ENCODE data around the gene CXXC5.
A peak's percentile ranks its signal among the peaks of the same experiment; 100 is the strongest.
"Not testable (repeated sequence)": the region's sequence is repeated elsewhere in the genome, so short reads cannot be mapped to it uniquely, and the experiment has no call there.

CXXC5 gene

DNA sequence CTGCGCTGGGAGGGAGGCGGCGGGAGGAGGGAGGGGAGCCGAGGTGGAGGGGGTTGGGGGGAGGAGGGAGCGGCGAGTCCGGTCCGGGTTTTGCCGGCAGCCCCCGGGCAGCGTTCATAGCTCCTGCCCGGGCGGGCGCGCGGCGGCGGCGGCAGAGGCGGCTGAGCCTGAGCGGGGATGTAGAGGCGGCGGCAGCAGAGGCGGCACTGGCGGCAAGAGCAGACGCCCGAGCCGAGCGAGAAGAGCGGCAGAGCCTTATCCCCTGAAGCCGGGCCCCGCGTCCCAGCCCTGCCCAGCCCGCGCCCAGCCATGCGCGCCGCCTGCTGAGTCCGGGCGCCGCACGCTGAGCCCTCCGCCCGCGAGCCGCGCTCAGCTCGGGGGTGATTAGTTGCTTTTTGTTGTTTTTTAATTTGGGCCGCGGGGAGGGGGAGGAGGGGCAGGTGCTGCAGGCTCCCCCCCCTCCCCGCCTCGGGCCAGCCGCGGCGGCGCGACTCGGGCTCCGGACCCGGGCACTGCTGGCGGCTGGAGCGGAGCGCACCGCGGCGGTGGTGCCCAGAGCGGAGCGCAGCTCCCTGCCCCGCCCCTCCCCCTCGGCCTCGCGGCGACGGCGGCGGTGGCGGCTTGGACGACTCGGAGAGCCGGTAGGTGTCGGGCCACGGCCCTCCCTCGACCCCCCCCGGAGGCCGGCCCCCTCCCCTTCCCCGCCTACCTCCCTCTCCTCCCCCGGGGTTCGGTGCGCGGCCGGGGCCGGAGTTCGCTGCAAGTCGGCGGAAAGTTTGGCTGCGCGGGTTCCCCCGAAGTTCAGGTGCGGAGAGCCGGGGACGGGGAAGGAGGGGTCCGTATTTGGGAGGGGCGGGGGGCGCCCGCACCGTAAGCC lies at the start of gene CXXC5:
CXXC5 (plus strand) TSS at position 145 of the 877 bp plus-strand sequence. CDS start 32,175 bp downstream, outside the sequence.
- peak; percentile 35 to 45 for ATAC-seq

DNA sequence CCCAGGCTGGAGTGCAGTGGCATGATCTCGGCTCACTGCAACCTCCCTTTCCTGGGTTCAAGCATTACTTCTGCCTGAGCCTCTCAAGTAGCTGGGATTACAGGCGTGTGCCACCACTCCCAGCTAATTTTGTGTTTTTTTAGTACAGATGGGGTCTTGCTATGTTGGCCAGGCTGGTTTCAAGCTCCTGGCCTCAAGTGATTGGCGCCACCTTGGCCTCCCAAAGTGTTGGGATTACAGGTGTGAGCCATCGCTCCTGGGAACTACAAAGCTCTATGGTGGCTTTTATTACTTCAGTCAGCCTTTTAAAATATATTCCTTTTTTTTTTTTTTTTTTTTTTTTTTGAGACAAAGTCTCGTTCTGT lies 49.6 kb upstream of the CXXC5 start:
- ATAC-seq, result not testable (repeated sequence)

DNA sequence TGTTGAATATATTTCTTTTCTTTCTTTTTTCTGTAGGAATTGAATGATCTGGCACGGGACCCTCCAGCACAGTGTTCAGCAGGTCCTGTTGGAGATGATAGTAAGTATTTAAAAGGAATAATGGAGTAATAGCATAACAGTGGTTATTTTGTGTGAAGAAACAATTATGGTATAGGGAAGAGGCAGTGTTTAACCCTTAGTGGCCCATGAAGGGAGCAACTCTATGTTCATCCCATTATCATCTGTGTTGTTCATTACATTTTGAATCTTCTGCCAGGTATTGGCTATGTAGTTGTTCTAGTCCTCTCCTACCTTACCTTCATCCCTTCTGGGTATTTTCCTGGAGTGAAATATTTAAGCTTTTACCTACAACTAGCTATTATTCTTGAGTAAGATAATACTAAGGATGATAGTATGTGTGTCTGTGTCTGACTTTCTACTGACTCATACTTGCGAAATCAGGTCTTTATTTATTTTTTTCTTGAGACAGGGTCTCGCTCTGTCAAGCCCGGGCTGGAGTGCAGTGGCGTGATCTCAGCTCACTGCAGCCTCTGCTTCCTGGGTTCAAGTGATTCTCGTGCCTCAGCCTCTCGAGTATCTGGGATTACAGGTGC lies 47.7 kb upstream of the CXXC5 start:
- no peak for ATAC-seq

DNA sequence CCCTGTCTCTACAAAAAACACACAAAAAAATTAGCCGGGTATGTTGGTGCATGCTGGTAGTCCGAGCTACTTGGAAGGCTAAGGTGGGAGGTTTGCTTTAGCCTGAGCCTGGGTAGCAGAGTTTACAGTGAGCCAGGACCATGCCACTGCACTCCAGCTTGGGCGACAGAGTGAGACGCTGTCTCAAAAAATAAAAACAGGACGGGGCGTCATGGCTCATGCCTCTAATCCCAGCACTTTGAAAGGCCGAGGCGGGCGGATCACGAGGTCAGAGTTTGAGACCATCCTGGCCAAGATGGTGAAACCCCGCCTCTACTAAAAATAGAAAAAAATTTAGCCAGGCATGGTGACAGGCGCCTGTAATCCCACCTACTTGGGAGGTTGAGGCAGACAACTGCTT lies 46.7 kb upstream of the CXXC5 start:
- ATAC-seq, result no peak

DNA sequence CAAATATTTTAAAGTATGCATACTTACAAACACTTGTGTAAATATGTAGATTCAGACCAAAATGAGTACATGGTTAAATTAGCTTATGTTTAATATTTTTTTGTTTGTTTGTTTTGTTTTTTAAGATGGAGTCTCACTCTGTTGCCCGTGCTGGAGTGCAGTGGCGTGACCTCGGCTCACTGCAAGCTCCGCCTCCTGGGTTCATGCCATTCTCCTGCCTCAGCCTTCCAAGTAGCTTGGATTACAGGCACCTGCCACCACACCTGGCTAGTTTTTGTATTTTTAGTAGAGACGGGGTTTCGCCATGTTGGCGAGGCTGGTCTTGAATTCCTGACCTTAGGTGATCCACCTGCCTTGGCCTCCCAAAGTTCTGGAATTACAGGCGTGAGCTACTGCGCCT lies 46.2 kb upstream of the CXXC5 start:
- not testable (repeated sequence) for ATAC-seq

DNA sequence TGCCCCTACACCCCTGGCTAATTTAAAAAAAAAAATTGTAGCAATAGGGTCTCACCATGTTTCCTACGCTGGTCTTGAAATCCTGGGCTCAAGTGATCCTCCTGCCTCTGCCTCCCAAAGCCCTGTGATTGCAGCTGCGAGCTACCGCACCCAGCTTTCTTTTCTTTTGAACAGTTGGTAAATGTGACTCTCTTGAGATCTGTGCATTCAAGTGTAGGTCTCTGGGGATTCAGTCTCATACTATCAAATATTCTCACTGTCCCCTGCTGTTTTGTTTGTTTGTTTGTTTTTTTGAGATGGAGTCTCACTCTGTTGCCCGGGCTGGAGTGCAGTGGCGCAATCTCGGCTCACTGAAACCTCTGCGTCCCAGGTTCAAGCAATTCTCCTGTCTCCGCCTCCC lies 42.3 kb upstream of the CXXC5 start:
- ATAC-seq, result no peak

DNA sequence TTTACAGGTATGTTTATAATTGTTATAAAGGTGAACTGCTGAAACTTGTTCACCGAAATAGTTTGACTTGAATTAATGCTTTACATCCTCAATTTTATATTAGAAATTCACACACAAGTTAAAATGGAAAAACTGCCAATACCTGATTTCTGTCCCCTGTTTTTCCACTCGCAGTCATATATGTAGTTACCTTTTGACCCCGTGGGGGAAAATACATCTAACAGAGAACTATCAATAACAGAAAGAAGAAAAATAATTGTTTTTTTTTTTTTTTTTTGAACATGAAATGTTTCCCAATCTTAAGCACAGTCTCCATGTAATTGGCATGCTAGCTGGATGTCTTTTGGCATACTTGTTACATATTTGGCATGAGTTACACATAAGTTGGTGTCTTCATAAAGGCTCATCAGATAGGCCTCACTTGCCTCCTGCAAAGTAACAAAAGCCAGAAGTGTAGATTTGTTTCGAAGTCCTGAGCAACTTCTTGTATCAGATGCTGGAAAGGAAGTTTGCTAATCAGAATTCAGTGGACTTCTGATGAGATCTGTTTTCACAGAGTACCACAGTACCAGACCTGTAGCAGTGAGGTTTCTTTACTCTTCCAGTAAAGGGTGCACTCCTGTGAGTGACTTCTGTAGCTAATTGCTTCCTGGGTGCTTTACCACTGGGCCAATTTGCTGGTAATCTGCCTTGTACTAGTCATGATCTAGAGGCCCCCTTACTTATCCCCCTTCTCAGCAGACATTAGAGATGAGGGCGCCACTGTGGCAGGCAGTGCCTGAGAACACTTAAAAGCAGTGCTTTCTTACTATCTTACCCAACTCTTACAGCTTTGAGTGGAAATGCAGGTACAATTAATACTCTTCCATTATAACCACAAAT lies 36.2 kb upstream of the CXXC5 start:
- ATAC-seq, result peak; percentile 81 to 87

DNA sequence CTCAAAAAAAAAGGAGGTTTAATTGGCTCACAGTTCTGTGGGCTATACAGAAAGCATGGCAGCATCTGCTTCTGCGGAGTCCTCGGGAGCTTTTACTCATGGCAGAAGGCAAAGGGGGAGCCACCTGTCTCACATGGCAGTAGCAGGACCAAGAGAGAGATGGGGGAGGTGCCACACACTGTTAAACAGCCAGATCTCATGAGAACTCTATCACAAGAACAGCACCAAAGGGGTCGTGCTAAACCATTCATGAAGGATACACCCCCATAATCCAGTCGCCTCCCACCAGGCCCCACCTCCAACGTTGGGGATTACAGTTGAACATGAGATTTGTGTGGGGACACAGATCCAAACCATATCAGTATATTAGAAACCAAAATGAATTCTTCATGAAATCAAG lies 28.3 kb upstream of the CXXC5 start:
- no peak for ATAC-seq

DNA sequence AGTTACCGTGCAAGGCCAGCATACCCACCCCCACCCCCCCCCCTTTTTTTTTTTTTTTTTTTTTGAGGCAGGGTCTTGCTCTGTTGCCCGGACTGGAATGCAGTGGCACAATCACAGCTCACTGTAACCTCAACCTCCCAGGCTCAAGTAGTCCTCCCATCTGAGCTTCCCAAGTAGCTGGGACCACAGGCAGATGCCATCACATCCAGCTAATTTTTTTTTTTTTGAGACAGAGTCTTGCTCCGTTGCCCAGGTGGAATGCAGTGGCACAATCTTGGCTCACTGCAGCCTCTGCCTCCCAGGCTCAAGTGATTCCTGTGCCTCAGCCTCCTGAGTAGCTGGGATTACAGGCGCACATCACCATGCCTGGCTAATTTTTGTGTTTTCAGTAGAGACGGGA lies 22.8 kb upstream of the CXXC5 start:
- ATAC-seq, result not testable (repeated sequence)

DNA sequence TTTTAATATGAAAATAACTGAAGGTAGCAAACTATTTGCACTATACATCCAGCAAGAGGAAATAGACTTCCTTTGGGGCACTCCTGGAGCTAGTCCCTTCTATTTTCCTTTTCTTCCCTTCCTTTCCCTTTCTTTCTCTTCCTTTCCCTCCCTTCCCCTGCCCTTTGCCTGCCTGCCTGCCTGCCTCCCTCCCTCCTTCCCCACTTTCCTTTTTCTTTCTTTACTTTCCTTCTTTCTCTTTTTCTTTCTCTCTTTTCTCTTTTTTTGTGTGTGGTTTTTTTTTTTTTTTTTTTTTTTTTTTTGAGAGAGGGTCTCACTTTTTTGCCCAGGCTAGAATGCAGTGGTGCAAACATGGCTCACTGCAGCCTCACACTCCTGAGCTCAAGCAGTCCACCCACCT lies 17.3 kb upstream of the CXXC5 start:
- ATAC-seq, result no peak

DNA sequence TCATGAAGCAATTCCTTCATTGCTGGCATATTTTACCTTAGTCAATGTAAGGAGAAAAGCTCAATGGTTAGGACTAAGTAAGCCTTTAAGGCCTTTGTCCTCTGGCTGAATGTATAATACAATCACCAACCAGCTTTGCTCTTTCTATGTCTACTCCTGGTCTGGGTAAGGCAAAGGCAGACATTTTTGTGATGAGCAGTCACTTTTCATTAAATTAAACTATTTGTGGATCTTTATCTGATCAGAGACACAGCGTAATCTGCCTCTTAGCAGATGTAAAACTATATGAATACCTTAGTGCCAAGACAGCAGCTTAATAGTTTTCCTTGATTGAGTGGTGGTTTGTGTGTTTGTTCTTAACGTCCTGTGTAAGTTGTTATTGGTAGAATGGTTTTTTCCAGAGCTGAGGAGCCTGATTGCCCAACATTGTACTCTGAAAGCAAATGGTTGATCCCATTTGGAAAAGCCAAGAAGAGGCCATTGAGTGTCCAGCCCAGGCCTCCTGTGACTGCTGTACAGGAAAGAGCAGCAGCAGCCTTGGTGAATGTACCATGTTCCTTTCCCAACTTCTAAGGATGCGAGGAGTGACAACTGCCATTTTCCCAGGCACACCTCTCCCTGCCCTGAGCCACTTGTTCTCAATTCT lies 16.5 kb upstream of the CXXC5 start:
- ATAC-seq, result no peak

DNA sequence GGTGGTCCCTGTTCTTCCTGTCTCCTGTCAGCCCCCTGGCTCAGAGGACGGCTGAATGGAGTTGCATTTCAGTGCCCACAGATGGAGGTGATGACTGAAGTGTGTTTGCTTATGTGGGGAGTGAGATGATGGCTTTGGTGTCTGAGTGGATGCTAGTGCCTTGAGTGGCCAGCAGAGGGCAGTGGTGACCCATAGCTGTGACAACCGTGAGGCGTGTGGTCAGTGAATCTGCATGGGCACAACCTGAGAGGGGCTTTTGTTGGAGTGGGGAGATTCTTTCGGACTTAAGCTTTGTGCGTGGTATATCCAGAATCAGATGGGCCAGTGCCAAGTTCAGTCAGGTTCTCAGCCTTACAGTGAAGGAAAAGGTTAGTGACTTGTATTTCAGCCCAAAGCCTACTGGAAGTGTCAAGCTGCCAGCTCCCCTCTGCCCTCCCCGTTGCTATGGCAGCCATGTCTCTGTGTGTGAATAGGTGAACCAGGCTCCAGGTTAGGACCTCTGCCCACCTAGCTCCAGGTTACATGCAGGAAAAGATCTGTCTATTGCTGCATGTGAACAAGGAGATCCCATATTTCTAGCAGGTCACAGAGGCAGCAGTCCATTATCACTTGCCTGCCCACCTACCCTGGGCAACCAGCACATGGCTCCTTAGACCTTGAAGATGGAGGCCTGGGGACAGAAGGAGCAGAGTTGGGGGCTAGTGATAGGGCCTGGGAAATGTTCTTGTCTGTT lies 14.7 kb upstream of the CXXC5 start:
- ATAC-seq, result peak in 1 of 2 donors; percentile 8

DNA sequence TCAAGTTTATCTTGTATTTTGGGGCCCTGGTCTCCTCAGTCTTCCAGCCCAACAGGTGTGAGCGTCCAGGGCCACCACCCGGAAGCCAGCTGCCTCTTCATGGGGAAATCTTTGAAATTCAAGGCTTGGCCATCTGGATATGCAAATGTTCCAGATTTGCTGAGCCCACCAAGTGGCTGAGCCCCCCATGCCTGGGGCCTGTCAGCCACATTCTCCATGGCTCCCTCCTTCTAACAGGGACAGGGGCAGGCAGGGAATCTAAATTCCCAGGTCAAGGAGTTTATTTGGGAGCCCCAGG lies 14.2 kb upstream of the CXXC5 start:
- no peak for ATAC-seq

DNA sequence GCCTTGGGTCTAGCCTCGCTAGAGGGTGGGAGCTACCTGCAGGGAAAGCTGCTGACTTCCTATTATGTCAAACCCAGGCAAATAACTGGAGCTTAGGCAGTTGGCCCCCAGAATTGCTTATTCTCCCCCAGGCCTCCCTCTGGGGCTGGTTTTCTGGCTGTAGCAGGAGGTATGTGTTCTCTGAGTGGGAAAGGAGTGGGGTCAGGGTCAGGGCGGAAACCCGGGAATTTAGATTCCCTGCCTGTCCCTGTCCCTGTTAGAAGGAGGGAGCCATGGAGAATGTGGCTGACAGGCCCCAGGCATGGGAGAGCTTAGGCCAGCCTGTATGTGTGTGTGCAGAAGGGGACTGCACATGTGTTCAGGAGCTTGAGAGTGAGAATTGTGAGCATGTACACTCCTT lies 13.6 kb upstream of the CXXC5 start:
- ATAC-seq, result no peak

DNA sequence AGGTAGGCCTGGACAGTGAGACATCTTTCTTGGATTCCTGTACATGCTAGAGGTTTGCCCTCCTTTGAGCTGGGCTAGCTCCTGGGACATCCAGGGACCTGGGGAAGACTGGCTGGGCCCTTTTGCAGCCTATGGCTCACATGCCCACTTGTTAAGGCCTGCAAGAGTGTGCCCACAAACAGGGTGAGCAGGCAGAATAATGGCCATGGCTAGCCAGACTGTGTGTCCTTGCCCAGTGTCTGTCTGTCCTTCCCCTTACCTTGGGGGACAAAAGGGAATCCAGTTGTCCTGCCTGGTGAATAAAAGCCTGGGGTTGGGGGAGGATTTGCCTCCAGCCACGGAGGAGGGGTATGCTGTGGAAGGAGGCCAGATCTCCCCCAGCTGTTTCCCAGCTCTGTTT lies 13.0 kb upstream of the CXXC5 start:
- no peak for ATAC-seq

DNA sequence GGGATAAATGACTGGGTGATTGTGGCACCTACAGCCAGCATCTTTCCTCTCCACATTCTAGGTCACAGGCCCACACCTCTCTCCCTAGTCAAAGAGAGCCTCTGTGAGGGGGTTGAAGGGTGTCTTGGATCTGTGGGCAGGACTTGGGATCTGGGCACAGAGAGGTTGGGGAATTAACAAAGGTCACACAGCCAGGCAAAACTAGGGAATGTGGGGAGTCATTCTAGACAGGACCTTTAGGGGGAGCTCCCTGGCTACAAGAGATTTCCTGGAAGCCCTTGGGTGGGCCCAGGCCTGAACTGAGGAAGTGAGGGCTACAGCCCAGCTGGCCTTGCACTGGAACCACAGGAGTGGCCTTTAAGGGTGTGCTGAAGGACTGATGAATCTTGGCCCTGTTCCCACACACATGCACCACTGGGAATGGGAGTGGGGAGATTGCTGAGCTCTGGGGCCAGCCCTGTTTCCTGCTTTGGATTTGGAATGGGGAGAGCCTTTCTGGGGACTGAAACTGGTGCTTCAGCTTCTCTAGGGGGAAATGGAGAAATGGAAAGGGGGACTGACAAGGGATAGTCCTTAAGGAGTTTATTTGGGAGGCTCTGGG lies 12.4 kb upstream of the CXXC5 start:
- ATAC-seq, result no peak

DNA sequence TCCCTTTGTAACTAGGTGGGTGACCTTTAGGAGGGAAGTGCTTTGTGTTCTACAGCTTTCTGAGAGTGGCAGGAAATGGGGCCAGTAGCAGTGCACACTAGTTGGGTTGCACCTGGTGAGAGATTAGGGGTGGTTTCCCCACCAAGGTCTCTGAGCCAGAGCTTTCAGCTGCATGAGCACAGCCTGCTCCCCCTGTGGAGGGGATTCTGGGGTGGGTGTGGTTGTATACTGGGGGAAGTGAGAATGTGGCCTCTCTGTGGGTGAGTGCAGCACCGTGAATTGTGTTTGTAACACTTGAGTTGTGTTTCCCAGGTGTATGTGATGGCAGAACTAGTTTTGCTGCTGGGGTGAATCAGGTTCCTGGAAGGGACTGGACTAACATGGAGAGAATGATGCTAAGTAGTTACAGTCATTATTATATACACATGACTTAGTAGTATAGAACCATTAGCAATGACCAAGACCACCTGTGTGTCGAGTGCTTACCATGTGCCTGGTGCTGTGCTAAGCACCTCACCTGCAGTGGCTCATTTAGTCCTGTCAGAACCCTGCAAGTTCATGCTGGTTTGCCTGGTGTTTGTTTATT lies 11.8 kb upstream of the CXXC5 start:
- ATAC-seq, result peak; percentile 67 to 69

DNA sequence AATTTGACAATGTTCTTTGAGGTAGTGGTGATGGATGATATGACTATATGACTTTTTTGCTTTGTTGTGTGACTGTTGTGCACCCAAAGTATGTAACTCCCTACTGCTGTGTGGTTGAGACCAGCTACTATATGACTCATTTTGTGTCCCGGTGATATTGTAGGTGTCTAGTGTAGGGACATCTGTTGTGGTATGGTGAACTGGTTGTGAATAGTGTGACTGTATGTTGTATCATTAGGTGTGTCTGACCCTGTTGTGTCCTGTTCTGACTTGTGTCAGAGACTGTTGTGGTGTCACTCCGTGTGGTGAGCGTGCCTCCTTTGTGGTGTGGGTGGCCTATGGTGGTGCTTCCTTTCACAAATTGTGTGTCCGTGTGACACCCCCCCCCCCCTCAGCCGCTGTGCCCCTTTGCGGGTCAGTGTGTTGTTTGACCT lies 11.2 kb upstream of the CXXC5 start:
- peak; percentile 79 to 83 for ATAC-seq

DNA sequence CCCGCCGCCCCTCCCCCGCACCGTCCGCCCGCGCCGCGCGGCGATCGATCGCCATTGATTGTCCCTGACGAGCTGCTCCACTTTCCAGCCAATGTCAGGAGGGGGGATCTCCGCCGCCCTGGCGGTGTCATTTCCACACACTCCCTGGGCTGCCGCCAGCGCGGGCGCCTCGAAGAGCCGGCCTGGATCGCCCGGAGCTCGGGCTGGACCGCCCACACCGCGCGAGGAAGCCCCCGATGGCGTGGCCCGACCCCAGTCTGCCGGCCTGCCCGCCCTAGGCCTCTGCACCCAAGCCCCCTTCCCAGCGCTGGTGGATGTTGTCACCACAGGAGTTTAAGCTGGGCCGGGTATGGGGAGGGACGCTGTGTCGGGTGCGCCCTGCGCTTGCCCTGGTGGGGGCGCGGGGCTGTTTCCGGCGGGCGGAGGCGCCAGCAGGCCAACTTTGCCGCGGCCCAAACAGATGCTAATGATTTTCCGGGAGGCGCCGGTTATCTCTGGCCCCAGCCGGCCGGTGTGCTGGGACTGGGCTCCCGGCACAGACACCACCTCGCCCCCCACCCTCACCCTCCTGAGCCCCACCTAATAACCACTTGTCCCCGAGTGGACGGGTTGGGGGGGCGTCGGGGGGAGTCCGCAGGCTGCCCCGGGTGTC lies 10.6 kb upstream of the CXXC5 start:
- peak in 1 of 2 donors; percentile 6 for ATAC-seq

DNA sequence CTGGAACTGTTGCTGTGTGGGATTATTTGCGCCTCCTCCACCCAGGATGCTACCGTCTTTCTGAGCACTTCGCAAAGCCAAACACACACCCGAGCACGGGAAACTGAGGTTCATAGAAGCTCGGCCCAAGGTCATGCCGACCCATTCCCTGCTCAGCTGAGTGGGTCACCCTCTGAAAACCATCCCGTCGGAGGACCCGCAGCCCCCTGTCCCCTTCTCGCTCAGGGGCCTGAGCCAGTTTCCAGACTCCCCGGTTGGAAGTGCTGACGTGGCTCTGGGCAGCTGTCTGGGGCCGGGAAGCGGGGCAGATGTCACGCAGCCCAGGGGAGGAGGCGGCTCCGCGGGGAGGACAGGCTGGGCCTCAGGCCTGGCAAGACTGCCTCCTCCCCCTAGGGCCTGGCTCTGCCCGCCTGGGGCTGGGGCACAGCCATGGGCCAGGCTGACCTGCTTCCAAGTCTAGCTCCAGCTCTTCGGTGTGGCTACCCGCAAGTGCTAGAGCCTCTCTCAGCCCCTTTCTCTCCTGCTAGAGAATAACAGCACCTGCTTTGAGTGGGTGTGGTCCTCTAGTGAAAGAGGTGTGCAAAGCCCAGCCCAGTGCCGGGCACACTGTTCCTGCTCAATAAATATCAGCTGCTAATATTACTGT lies 9.9 kb upstream of the CXXC5 start:
- ATAC-seq, result no peak
